Stimulated activated CD4-positive, alpha-beta T cell treated with anti-CD3 and anti-CD28 coated beads, TNF-alpha, amount 100 ng/mL, for 4 hours (primary cell): Measurements from ENCODE around the gene CCDC6.
"Not testable (repeated sequence)": the region's sequence is repeated elsewhere in the genome, so short reads cannot be mapped to it uniquely, and the experiment has no call there.

ENCODE experiments used
- DNase-seq, 3 experiments: peaks; one replicate each; pipeline ENCODE4 v3.0.0-alpha.2; 2020; ENCODE audit warnings: low read depth in 3 of 3

CCDC6 gene

GRCh38 chr10:59880971-59881510 lies 25.3 kb downstream of the CCDC6 start:
- peak in 1 of 3 experiments; percentile 11 for DNase-seq

DNA sequence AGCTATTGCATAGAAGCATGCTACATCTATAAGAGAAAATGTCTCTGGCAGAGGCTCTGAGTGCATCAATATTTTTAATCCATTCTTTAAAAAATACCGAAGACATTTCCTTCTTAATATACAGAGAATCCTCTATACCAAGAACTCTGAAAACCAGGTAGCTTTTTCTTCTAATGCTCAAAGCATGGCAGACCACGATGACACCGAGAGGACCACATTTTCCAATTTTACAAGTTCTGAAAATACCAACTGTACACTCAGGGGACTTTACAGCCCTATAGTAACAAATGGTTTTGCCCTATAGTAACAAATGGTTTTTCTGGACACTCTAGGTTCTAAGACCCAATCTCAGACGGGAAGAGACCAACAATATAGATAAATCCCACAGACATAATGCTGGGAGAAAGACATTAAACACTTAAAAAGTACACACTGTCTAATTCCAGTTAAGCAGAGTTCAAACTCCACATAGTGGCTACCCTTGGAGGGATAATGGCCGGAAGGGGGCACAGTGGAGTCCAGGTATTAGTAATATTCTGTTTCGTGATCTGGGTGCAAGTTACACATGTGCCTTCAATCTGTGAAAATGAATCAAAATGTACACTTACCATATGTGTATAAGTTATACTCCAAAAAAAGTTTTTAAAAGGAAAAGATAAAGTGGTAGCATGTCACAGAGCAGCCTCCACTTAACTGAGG lies 26.2 kb downstream of the CCDC6 start:
- no peak for DNase-seq

DNA sequence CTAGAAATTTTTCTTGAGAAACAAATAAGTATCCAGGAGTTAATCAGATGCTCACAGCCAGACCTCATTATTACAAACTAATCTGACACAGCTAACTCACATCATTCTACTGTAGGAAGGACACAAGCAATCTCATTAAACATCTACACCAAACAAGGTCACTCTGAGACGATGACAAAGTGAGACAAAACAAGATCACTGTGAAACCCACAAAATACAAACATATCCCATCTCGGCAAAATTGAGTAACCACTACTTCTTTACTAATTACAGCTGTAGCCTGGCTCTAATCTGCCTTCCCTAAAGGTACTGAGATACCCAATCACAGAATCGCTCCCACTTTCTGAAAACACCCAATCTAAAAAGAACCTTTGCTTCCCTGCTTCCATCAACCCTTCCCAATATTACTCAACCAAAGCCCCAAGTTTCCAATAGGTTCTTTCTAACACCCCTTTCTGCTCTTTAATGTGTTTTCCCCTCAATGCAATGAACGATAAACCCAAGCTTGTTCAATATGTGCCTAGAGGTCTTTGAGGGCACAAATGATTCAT lies 26.9 kb downstream of the CCDC6 start:
- DNase-seq, result no peak

DNA sequence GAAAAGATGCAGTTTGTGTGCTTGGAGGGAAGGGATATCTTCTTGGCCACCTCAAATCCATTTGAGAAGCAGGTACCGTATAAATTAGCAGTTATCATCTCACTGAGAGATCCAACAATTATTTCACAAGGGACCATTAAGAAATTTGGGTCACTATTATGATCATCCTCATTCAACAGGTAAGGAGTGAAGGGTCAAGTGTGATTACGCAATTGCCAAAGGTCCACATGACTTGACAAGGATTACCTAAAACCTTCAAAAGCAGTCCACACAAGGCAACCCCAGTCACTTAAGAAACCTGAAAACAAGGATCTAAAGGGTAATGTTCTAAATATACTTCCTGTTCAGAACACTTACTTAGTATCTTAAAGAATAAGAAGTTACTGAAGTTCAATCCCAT lies 27.4 kb downstream of the CCDC6 start:
- no peak for DNase-seq

DNA sequence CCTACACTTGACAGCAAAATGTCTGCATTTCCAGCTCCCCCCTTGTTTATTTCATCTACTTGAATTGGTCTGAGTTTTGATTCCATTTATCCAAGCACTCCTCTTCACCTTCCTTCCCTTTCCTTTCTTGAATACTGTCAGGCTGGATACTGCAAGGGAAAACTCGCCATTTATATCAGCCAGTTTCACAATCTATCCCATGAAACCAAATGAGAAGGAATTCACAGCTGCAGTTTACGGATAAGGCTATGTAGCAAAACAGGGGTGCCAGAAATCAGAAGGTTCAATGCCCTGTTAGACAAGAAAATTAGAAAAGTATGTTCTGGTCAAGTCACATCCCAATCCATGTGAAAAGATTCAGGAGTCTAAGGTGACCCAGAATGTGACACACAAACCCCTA lies 28.1 kb downstream of the CCDC6 start:
- DNase-seq, result no peak

GRCh38 chr10:59877191-59877671 lies 29.1 kb downstream of the CCDC6 start:
- DNase-seq, result no peak

- no peak for DNase-seq
Measured at GRCh38 chr10:59876695-59877094, 29.7 kb downstream of the CCDC6 start.

GRCh38 chr10:59876208-59876607 lies 30.1 kb downstream of the CCDC6 start:
- not testable (repeated sequence) for DNase-seq

GRCh38 chr10:59873896-59874295 lies 32.5 kb downstream of the CCDC6 start:
- no peak for DNase-seq

- no peak for DNase-seq
Measured at GRCh38 chr10:59872892-59873463, 33.4 kb downstream of the CCDC6 start.

DNA sequence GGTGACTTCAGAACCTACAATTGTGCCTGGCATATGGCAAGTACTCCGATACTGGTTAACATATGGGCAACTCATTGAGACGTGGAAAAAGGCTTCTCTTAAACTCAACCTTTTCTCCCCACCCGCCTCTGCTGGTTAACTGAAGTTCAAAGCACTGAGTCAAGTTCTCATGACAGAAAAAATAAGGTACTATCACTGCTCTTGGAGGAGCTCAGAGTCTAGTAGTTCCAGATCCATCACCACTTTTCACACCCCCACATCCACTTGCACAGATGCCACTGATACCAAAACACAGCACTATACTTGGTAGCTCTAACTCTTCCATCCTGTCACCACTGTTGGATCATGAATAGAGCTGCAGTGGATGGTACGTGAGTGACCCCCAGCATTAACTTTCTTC lies 36.2 kb downstream of the CCDC6 start:
- no peak for DNase-seq

- DNase-seq, result no peak
Measured at GRCh38 chr10:59869594-59869940, 36.8 kb downstream of the CCDC6 start.

DNA sequence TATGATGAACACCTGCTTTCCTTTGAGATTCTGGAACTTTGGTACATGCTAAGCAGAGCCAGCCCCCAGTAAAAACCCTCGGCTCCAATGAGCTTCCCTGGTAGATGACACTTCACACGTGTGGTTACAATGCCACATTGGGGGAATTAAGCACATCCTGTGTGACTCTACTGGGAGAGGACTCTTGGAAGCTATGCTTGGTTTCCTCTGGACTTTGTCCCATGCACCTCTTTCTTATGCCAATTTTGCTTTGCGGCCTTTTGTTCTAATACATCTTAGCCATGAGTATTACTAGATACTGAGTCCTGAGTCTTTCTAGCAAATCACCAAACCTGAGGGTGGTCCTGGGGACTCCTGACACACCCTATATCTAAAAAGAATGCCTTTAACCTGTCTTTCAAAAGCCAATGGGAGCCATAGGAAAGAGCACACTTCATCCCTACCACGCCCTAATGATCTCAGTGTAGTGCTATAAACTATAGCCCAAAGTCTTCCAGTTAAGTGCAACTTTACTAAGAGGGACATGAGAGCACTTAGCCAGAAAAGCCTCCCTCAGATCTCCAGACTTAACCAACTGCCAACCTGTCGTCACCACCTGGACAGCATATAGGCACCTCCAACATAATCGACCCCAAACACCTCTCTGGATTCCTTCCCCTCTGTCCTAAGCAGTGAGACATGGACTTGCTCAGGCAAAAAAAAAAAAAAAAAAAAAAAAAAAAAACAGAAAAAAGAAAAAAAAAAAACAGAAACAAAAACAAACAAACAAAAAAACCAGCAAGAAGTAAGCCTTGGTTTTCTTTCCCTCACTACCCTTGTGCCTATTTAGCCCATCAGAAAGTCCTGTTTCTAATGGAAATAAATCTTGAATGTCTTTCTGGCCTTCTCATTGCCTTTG lies 37.4 kb downstream of the CCDC6 start:
- no peak for DNase-seq

- DNase-seq, result no peak
Measured at GRCh38 chr10:59867590-59867989, 38.8 kb downstream of the CCDC6 start.

DNA sequence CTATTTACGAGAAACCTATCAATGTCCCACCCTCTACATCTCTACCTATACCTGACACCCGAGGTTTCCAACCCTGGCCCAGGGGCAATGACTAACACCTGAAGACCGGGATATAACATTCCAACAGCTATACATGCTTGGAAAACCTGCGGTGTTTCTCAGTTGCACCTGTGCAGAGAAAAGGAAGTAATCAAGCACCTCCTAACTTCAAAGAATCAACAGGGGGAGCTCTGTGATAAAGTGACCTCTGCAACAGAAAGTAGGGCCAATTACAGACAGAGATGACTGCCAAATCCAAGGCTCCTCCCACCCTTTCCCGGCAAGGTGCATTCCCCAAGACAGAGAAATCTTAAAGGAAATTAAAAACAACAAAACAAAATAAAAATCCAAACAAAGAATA lies 41.3 kb downstream of the CCDC6 start:
- DNase-seq, result no peak

DNA sequence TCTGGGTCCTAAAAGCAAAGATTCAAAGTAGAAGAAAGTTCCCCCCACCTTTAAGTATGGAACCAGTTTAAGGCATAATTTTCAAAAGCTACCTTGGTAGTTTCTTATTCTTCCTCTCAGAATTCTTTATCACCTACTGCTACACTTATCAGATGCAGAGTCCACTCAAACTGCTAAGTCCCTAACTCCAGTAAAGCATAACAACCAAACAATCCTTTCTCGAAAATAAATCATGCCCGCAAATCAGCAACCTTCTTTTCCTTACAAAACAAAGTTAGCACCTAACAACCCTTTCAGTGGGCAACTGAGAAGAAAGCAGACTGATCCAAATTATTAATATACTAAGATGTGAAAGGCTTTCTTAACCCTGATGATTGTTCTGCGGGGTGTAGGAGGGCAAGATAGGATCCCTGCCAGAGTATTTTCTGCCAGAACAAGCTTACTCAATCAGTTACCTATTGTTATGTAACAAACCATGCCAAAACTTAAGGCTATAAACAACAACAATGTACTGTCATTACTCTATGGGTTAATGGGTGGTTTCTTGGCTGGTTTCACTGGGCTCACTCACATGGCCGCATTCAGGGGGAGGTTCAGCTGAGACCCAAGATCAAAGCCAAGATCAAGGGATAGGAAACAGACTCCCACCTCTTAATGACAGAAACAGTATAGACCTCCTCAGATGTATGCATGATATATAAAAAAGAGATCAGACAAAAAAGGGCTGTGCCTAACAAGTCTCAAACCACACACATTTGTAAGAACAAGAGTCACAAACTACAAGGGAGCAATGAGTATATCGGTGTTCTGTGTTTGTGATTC lies 42.0 kb downstream of the CCDC6 start:
- no peak for DNase-seq

- no peak for DNase-seq
Measured at GRCh38 chr10:59859570-59859969, 46.8 kb downstream of the CCDC6 start.

DNA sequence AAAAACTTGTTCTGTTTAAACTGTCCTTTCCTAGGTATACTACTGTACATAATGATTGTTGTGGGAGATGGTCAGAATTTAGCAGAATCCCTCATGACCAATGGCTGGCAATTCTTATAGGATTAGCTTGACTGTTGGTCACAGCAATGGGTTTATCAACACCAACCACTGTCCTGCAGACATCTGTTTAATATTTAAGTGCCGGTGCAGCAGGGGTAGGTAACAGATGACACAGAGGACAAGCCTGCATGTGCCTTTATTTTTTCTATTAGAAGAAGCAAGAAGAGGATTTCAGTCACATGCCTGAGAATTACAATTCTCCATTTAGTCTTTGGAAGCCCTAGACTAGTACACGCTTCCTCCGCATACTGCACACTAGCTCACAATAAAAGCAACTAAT lies 48.4 kb downstream of the CCDC6 start:
- DNase-seq, result no peak

GRCh38 chr10:59857049-59857448 lies 49.3 kb downstream of the CCDC6 start:
- no peak for DNase-seq

GRCh38 chr10:59856104-59856503 lies 50.3 kb downstream of the CCDC6 start:
- no peak for DNase-seq

GRCh38 chr10:59854571-59854970 lies 51.8 kb downstream of the CCDC6 start:
- DNase-seq, result no peak
